NCI-H510A (cell line): ENCODE results near the gene CLNK.

Source experiments
- DNase-seq: peaks from one replicate; lab custom pipeline; 2025; lab: John Stamatoyannopoulos, UW

Gene CLNK, protein sequence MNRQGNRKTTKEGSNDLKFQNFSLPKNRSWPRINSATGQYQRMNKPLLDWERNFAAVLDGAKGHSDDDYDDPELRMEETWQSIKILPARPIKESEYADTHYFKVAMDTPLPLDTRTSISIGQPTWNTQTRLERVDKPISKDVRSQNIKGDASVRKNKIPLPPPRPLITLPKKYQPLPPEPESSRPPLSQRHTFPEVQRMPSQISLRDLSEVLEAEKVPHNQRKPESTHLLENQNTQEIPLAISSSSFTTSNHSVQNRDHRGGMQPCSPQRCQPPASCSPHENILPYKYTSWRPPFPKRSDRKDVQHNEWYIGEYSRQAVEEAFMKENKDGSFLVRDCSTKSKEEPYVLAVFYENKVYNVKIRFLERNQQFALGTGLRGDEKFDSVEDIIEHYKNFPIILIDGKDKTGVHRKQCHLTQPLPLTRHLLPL

DNA sequence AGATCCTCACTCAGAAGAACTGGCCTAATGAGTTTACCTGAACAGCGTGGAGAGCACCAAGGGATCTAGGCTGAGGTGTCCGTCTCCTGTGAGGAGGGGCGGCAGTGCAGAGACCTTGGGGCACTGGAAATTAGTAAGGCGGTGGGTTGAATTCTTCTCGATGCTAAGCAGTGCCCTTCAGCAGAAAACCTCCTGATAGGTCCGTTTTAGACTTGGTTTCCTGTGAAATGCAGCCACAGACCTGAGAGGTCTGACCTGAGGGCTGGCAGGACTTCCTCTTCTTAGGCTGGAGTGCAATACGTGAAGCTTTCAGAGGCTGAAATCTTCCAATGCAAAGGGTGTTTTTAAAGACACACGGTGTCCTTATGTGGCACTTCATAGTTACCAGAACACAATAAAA, at the start of gene CLNK:
Gene CLNK, minus strand, starts transcription at position 138 of the 400 bp plus-strand sequence. CDS start 16,899 bp downstream, outside the sequence.
- DNase-seq: no peak

DNA sequence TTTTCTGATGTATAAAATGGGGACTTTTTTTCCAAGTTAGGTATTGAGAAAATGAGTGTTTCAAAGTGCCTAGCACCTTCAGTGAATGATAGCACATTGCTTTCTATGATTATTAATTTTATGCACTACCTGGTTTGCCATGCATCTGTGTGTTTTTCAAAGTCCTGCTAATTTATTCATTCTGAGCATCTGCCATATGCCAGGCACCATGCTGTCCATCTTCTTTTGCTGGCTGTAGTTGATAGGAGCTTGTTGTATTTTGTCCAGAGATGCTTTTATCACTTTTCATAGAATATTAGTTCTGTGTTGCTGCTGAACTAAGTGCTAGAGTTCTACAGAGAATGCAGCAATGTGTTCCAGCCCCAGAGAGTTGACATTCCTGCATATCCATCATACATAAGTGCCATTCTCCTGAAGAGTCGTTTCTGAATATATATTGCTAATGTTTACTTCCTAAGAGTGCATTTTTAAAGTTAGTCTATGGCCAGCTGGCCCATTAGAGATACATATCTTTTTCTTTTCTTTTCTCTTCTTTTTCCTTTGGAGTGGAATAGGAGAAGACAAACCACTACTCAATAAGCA, 49.0 kb upstream of the CLNK start:
- no peak for DNase-seq

DNA sequence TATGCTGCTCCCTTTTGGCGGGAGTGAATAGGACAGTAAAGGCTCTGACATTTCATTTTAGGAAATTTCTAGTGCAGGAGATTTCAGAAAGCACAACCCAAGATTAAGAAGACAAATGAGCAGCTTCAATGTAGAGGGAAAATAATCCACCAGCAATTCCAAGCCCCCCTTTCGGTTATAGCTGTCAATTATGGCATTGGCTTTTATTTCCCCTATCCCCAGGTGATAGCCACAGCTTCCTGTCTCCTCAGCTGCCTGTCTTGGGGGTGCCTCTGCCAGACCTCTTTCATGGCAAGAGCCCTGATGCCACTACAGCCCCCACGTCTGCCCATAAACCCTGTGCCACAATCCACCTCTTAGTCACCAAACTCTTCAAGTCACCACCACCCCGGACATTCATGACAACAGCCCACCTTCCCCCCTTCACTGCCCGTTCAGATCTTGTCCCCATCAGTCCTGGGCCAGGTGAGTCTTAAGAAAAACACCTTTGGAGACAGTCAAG, 48.4 kb upstream of the CLNK start:
- DNase-seq: no peak

DNA sequence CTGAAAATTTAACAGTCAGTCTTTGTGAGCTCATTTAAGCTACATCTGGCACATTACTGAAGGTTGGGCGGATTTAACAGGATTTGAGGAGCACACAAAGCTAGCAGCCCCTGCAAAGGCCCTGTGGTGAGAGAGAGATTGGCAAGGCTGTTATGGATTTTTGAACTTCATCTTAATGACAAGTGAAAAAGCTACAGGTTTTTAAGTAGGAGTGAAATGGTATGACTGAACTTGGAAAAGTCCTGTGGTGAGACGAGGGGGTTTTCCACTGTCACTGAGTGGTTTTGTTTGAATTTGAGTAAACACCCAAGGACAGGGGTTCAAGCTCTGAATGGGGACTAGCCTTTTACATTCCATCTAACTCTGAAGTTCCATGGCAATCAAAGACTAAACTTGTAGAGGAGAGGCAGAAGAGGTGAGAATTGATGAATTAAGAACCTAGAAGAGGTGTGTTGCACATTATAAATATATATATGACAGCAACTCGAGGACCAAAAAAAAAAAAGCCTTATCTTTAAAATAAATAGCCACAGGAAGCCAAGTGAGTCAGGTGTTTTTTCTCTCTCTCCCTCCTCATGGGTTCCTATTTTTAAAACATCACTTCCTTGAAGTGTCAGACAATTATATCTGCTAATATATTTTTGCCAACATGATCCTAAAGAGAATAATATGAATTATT, 47.8 kb upstream of the CLNK start:
- no peak for DNase-seq

DNA sequence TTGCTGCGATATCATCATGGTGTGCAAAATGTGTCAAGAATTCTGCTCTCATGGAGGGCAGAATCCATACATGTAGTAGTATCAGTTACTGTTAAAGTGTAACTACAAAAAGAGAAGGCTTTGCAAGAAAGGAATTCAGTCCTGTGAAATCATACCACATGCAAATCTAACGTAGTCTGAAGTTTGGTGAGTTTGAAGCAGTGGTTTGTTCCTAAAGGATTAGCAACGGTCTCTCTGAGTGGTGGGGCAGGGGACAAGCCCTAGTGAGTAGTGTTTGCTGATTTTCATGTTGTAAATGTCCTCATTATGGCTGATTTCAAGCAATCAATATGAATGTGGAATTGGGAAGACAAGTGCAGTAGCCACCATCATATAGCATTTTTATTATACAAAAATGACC, 47.1 kb upstream of the CLNK start:
- no peak for DNase-seq

DNA sequence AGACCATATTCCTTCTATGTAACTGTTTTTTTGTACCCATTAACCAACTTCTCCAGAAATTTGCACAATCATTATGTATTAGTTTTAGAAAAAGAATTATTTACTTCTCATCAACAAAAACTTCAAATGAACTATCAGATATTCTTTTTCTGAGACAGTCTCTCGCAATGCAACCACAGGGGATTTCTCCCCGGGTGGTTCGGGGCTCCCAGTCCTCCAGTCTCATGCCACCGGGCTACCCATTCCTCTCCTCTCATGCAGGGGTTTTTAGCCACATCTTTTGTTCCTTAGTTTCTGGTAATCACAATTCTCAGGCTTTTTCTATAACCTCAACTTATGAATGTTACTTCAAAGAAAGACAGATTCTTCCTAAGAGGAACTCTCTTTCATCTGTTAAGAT, 46.6 kb upstream of the CLNK start:
- DNase-seq: no peak

DNA sequence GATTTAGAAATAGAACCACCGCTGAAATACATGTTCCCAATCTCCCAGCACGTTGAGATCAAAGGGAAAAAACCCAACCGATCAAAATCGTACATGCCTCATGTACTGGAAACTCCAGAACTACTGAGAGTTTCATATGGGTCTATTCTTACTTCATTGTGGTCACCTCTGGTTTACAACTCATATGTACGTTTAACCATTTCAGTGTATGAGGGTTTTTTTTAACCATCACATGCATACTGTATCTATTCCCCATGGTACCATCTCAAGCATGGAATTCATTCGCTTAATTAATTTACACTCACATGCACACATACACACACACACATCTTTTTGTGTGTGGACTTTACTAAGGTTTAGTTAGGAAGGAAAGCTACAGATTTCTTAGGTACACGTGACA, 46.0 kb upstream of the CLNK start:
- no peak for DNase-seq

DNA sequence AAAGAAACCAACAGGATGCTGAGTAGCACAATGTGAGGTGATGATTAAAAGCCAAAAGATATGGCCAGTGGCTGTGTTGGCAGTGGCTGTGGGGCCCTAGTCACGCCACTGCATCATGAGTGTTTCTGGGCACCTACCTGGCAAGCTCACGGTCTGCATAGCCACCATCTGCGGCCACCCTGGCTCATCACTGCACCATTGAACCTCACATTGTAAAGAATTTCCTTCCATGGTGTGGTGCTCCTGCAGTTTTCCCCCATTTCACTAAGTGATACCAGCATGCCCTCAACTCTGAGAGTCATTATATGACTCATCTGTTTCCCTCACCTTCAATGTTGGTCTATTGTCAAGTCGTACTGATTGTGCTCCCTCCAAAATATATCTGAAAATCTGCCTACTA, 45.5 kb upstream of the CLNK start:
- no peak for DNase-seq

DNA sequence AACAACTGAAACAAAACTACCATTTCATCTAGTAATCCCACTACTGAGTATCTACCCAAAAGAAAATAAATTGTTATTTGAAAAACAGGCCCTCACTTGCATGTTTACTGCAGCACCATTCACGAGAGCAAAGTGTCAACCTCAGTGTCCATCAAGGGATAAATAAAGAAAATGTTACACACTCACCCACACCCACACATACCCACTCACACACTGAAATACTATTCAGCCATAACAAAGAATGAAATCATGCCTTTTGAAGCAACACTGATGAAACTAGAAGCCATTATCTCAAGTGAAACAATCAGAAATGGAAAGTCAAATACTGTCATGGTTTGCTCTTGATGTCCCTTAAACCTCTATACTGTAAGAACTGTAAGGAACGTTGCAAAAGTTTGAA, 44.8 kb upstream of the CLNK start:
- DNase-seq: no peak

DNA sequence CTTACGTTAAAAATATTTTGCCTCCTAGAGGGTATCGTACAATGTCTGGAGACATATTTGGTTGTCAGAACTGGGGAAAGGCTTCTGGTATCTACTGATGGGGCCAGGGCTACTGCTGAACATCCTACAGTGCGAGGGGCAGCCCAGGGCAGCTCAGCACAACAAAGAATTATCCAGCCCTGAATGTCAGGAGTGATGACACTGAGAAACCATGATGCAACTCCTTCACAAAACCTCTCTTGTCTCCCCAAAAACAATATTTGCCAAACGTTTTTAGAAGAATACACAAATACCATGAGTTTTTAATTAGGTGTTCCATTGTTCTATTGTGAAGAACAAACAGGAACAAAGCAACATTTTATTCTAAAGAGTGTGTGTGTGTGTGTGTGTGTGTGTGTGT, 43.4 kb upstream of the CLNK start:
- DNase-seq: no peak

DNA sequence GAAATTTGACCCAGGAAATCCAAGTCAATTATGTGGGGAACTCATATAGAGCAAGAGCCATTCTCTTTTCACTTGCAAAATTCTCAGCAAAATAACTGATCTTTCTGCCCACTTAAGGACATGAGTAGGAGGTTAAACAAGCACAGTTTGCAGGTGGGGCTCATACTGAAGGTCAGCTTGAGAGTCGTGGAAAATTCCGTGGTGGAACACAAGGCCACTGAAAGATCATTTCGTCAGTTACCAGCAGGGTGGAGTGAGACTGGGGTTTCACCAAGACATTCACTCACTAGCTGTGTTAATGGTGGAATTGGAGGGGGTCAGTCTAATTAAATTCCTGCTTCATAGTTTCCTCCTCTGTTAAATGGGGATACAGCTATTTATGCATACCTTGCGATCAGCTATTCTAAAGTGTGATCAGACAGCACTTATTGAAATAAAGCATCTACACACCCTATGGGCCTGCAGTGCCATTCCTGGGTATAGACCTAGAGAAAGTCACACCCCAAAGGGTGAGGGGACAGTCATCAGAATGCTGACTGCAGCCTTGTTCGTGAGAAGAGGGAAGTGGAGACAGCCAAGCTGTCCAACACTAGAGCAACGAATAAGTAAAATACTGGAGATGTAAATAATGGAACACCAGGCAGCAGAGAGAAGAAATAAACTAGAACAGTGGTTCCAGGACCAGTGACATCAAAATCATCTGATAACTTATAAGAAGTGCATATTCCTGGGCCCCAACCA, 42.7 kb upstream of the CLNK start:
- DNase-seq: no peak

DNA sequence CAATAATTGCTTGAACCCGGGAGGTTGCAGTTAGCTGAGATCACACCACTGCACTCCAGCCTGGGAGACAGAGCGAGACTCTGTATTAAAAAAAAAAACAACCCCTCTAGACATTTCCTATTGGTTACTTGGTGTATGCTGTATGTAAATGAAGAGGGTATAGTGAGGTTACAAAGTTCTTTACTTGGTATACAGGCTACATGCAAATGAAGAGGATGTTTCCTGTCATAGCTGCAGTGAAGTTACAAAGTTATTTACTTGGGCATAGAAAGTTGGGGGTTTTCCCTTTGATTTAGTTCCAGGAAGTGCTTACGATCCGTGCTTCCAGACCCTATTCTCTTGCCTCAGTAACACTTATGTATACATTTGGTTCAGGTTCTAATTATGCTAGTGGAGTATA, 38.4 kb upstream of the CLNK start:
- no peak for DNase-seq

DNA sequence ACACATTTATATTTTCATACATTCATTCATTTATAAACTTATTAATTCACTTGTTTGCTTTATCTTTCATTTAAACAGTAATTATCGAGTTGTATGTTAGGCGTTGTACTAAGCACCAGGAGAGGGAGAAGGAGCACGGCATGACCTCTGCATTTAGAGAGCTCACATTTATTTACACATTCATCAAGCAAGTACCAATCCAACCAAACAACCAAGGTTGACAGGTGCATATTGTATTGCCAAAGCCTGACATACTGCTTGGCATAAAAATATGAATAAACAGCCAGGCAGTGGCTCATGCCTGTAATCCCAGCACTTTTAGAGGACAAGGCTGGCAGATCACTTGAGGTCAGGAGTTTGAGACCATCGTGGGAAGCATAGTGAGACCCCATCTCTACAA, 37.0 kb upstream of the CLNK start:
- no peak for DNase-seq

DNA sequence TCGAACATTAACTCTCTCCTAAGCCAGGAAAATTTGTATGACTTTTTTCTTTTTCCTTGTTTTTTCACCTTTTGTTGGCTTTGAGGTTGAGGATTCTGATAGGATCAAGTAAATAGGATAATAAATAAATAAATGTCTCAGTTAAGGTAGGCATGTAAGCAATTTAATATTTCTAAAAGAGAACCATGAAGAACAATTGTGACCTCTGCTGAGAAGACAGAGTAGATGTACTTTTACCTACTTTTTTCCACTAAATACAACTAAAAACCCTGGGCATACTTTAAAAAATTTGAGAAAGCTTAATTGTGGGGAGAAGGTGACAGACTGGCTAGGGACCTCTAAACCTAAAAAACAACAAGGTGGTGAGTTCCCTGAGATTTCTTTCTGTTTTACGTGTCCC, 31.6 kb upstream of the CLNK start:
- no peak for DNase-seq

DNA sequence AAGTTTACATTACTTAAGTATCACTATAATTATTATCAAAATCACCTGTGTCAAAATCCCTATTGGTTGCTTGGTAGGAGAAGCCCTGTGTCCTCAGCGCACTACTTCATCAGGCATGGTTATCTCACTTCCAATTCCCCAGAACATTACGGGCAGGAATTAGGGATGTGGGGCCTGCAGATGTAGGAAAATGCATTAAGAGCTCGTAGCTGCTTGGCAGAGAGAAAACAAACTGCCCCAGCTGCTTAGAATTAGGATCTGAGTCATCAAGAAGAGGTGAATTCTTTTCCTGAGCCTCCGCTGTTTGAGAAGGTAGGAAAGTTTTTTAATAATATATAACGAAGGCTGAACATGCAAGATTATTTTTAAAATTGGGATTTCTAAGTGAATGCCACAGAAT, 31.1 kb upstream of the CLNK start:
- no peak for DNase-seq

DNA sequence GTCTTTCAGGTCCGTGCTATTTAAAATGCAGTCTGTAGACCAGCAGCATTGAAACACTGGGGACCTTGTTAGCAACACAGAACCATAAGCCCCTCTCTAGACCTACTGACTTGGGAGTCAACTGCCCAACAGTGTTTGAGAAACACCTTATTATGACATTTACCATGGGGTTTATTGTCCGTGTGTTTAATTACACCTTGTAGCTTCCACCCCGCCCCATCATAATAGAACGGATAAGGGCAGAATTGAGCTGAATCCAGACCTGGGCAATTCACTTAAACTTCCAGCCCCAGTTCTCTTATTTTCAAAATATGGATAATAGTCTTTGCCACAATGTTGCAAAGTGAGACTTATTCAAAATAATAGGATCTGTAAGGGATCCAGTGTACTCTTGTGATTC, 30.6 kb upstream of the CLNK start:
- no peak for DNase-seq

DNA sequence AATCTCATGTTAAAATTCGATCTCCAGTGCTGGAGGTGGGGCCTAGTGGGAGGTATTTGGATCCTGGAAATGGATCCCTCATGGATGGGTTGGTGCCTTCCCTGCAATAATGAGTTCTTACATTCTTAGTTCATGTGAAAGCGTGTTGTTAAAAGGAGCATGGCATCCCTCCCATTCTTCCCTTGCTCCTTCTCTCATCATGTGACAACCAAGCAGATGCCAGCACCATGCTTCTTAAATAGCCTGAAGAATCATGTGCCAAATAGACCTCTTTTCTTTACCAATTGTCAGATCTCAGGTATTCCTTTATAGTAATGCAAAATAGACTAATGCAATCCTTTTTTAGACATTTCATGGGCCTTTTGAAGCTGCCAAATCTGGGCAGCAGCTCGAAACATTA, 29.0 kb upstream of the CLNK start:
- no peak for DNase-seq

DNA sequence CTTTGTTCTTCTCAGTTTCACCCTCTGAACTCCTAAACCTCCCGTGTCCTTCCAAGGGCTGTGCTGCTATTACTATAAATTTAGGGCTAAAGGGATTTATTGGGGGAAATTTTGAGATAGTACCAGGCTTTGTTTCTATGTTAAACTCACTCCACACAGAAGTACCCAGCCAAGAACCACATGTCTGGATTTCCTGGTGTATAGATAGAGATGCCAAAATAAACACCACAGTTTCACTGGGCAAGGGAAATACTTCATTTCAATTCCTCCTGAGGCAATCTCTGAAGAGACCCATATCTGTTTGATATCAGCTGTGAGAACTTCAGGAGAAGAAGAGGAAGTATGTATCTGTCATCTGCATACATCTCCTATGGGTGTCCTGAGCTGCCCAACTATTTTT, 21.7 kb upstream of the CLNK start:
- DNase-seq: no peak

DNA sequence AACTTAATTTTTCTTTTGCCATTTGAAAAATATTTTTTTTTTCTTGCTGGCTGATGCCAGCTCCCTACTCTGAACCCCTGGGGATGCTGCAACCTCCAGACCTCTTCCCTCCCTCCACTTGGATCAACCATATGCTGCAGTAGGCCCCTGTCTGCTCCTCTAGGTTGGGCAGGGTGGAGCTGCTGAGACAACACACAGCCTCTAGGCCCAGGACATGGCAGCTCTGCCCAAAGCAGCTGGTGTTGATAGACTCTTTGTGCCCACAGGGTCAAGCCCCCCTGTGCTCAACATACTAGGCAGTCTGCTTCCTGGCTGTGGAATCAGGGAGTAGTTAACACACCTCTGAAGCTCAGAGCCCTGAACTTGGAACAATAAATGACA, 19.9 kb upstream of the CLNK start:
- no peak for DNase-seq

DNA sequence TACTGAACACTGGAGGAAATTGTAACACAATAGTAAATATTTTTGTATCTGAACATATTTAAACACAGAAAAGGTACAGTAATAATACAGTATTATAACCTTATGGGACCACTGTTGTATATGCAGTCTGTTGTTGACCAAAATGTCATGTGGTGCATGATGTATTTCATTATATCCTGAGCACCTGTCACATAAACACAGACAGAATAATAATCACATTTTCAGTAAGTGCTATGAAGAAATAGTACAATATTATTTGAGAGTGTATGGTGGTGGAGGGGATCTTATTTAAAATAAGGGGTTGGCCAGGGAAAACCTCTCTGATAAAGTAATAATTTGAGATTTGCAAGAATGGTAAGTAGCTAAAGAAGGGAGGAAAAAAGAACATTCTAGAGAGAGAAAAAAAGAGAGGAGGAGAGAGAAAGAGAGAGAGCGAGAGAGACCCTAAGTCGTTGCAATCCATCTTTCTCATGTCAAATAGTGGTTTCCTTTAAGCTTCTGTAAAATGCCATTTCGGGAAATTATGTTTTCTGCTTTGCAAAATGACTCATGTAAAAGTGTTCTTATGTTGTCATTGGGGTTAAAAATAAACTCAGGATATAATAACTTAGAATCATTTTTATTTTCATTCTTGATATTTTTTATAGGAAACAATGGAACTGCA, 19.3 kb upstream of the CLNK start:
- no peak for DNase-seq

DNA sequence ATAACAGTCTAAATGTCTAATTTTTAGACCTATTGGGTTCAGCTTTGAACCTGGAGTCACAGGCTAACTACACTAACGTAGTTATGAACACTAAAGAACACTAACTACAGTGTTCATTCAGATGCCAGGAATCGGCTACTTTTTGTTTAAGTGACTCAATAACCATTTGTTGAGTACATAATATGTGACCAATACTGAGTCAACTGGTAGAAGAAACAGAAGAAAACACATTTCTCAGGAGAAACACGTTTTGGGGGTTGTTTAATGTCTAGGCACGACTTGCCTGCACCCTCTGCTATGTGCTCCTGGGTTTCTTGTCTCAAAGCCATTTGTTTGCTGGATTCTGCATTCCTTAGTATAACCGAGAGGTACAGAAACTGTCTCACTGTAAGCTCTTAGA, 18.6 kb upstream of the CLNK start:
- DNase-seq: no peak
